PC-3 (cell line): ENCODE data around the gene ZNF518A.

Experiments
- EZH2 ChIP-seq: fragments of 300-600 bp; sonication (generic); IDR thresholded peaks from one replicate; pipeline ENCODE4 v1.6.1; 2017; ENCODE audit warnings: antibody characterized with exemption, mild to moderate bottlenecking, low read length; ENCODE audit not compliant: unreplicated experiment
- EZH2phosphoT487 ChIP-seq: fragments of 300-600 bp; sonication (generic); IDR thresholded peaks from 2 replicates; pipeline ENCODE4 v1.6.1; 2018; ENCODE audit warnings: mild to moderate bottlenecking, antibody characterized with exemption, low read length, borderline replicate concordance
- TF ChIP-seq, protein P1 (sequence below): fragments of 300-600 bp; sonication (generic); conservative IDR thresholded peaks from 2 replicates; pipeline ENCODE4 v1.5.1; 2017; ENCODE audit warnings: antibody characterized with exemption, low read depth, mild to moderate bottlenecking, low read length

GRCh38 chr10:96205580-96205979 lies 75.5 kb downstream of the ZNF518A start:
- TF ChIP-seq EZH2phosphoT487 (no peak), EZH2 (no peak)
- TF ChIP-seq, protein P1, sequence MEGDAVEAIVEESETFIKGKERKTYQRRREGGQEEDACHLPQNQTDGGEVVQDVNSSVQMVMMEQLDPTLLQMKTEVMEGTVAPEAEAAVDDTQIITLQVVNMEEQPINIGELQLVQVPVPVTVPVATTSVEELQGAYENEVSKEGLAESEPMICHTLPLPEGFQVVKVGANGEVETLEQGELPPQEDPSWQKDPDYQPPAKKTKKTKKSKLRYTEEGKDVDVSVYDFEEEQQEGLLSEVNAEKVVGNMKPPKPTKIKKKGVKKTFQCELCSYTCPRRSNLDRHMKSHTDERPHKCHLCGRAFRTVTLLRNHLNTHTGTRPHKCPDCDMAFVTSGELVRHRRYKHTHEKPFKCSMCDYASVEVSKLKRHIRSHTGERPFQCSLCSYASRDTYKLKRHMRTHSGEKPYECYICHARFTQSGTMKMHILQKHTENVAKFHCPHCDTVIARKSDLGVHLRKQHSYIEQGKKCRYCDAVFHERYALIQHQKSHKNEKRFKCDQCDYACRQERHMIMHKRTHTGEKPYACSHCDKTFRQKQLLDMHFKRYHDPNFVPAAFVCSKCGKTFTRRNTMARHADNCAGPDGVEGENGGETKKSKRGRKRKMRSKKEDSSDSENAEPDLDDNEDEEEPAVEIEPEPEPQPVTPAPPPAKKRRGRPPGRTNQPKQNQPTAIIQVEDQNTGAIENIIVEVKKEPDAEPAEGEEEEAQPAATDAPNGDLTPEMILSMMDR: no peak
